K562 (cell line): ENCODE results near the gene C11orf91. TPM values are rescaled to one million over a fixed set of nuclear protein-coding genes. Genes with fewer than 3 reads are reported as not detected.
A peak's percentile ranks its signal among the peaks of the same experiment; 100 is the strongest.

Experiments
- ATAC-seq: fragments of 200-7000 bp; cut with Tn5 transposase; 3 replicates; pipeline ENCODE4 v1.9.1; 2020; ENCODE audit warnings: moderate library complexity
- BruUV-seq: library from RNA; stranded (reverse); fragments of 400-500 nt; replicated peaks from 2 replicates; lab custom pipeline; 2021; lab: Mats Ljungman, UMichigan
- CTCF ChIA-PET: fragments of 300-600 bp; formaldehyde crosslinking; extraction: SDS; loops from one replicate; lab custom pipeline; 2021; ENCODE audit warnings: low intra/inter-chr PET ratio; lab: Yijun Ruan, JAX
- POLR2A ChIA-PET: fragments of 300-600, 350-650 bp; sonication (Branson Sonifier 250); formaldehyde crosslinking; extraction: SDS; loops from one replicate; lab custom pipeline; 2021; ENCODE audit warnings: antibody characterized with exemption, inconsistent platforms; lab: Yijun Ruan, JAX
- DNase-seq, 4 experiments: peaks; one replicate each; pipeline versions ENCODE4 v3.0.0 to v3.0.0-alpha.2; 2011 to 2018; ENCODE audit warnings: low spot score in 3 of 4, mixed read lengths in 3 of 4; ENCODE audit errors: extremely low read depth in 1 of 4
- FAIRE-seq: peaks from 2 replicates; lab custom pipeline; 2011; peaks lifted over from hg19 to GRCh38; lab: Jason Lieb, UNC
- H2AFZ ChIP-seq: 2 replicates; pipeline ENCODE4 v1.6.0; 2011; ENCODE audit warnings: low read depth, low read length, control low read depth, inconsistent platforms
- H3K27ac ChIP-seq: fragments of 200-600 bp; 3 replicates; pipeline ENCODE4 v1.8.0; 2011; ENCODE audit warnings: low read depth, mild to moderate bottlenecking, control low read depth, inconsistent platforms, low read length, moderate library complexity, mixed read lengths; ENCODE audit errors: extremely low read depth
- H3K27me3 ChIP-seq, 2 experiments: fragments of 300-600 bp in 1 of 2; 2 replicates in 1 of 2; 3 replicates in 1 of 2; pipeline versions ENCODE4 v1.6.0 to v1.8.0; 2011; ENCODE audit warnings: inconsistent platforms in 2 of 2, low read length in 2 of 2, mild to moderate bottlenecking in 1 of 2, mixed read lengths in 1 of 2, moderate library complexity in 1 of 2; ENCODE audit not compliant: control insufficient read depth in 2 of 2, insufficient read depth in 2 of 2
- H3K36me3 ChIP-seq: fragments of 300-600 bp; 3 replicates; pipeline ENCODE4 v1.8.0; 2011; ENCODE audit warnings: mild to moderate bottlenecking, low read length, inconsistent platforms; ENCODE audit not compliant: control insufficient read depth, insufficient read depth
- H3K4me1 ChIP-seq, 2 experiments: fragments of 200-600 bp in 1 of 2; replicated peaks in 1 of 2; 2 replicates in 1 of 2; 3 replicates in 1 of 2; pipeline versions ENCODE4 v1.5.1 to v1.8.0; 2011; ENCODE audit warnings: inconsistent platforms in 2 of 2, low read length in 2 of 2, mild to moderate bottlenecking in 1 of 2, mixed read lengths in 1 of 2, moderate library complexity in 1 of 2; ENCODE audit not compliant: control insufficient read depth in 2 of 2, insufficient read depth in 2 of 2
- H3K4me2 ChIP-seq: 2 replicates; pipeline ENCODE4 v1.6.1; 2011; ENCODE audit warnings: low read length, control low read depth, inconsistent platforms, mixed read lengths; ENCODE audit not compliant: insufficient read depth
- H3K4me3 ChIP-seq: fragments of 200-600 bp; sonication (generic), shearing (Covaris generic); 2 replicates; pipeline ENCODE4 v1.5.1; 2016; ENCODE audit warnings: control low read depth, inconsistent platforms
- H3K79me2 ChIP-seq: fragments of 200-600 bp; 3 replicates; pipeline ENCODE4 v1.8.0; 2011; ENCODE audit warnings: low read length, inconsistent platforms; ENCODE audit not compliant: control insufficient read depth, insufficient read depth
- H3K9ac ChIP-seq, 2 experiments: 2 replicates each; pipeline versions ENCODE4 v1.6.0 to v1.6.1; 2011; ENCODE audit warnings: low read depth in 2 of 2, low read length in 2 of 2, control low read depth in 1 of 2, inconsistent platforms in 1 of 2, mild to moderate bottlenecking in 1 of 2, mixed read lengths in 1 of 2; ENCODE audit not compliant: insufficient read depth in 1 of 2
- H3K9me1 ChIP-seq: one replicate; pipeline ENCODE4 v1.6.0; 2011; ENCODE audit warnings: inconsistent platforms, mild to moderate bottlenecking, low read length, moderate library complexity; ENCODE audit not compliant: control insufficient read depth, insufficient read depth
- H3K9me3 ChIP-seq: replicated peaks from 2 replicates; pipeline ENCODE4 v1.5.1; 2011; ENCODE audit warnings: low read depth, low read length, inconsistent platforms; ENCODE audit not compliant: control insufficient read depth, insufficient read depth
- H4K20me1 ChIP-seq: replicated peaks from 2 replicates; pipeline ENCODE4 v1.6.1; 2011; ENCODE audit warnings: low read length, inconsistent platforms, mixed read lengths; ENCODE audit not compliant: control insufficient read depth, insufficient read depth
- ARID1B ChIP-seq: fragments of 450-650 bp; IDR thresholded peaks from 2 replicates; pipeline ENCODE4 v1.6.1; 2016; ENCODE audit warnings: antibody characterized with exemption, mild to moderate bottlenecking, inconsistent platforms
- RAD21 ChIP-seq, 2 experiments: fragments of 250-450 bp in 1 of 2; fragments of 450-650 bp in 1 of 2; sonication (Bioruptor Pico) in 1 of 2; formaldehyde crosslinking in 1 of 2; IDR thresholded peaks in 1 of 2; conservative IDR thresholded peaks in 1 of 2; 2 replicates each; pipeline versions ENCODE4 v1.4.0 to v1.8.0; 2020 to 2022; ENCODE audit warnings: mild to moderate bottlenecking in 2 of 2, moderate library complexity in 1 of 2
- SMARCA5 ChIP-seq: fragments of 450-650 bp; IDR thresholded peaks from 2 replicates; pipeline ENCODE4 v1.6.1; 2016
- TAF1 ChIP-seq: IDR thresholded peaks from 2 replicates; pipeline ENCODE4 v1.6.1; 2011; ENCODE audit warnings: mild to moderate bottlenecking, low read length, moderate library complexity; ENCODE audit not compliant: insufficient read depth, control insufficient read depth, severe bottlenecking; ENCODE audit errors: extremely low read depth
- WGBS: fragments of 100-300 bp; shearing (Covaris generic); methylation state at CpG from one replicate; pipeline ENCODE4 v1.1.6; 2016; ENCODE audit warnings: low coverage, mixed read lengths; ENCODE audit not compliant: insufficient coverage; ENCODE audit errors: missing lambda C conversion rate; 5-methylcytosine and 5-hydroxymethylcytosine counted together
- in situ Hi-C: fragments of 300-500 bp; cut with MboI; formaldehyde crosslinking; loops from 4 replicates; pipeline ENCODE4 v1.15.0; 2018; ENCODE audit warnings: inconsistent platforms, mixed read lengths
- intact Hi-C: fragments of 100-400 bp; cut with micrococcal nuclease; formaldehyde crosslinking; loops from 2 replicates; pipeline ENCODE4 v1.14.2; 2022
- polyA plus RNA-seq, 8 experiments: library from polyadenylated mRNA; depleted of rRNA in 4 of 8; stranded (reverse) in 5 of 8; unstranded in 3 of 8; fragments of >200 nt; fragmentation: Nextera tagmentation in 2 of 8; fragmentation: Illumina TruSeq in 1 of 8; extraction: Ambion mirVana in 2 of 8; extraction: Trizol in 1 of 8; gene quantifications; 2 replicates each; pipeline versions ENCODE4 v1.2.1 to v1.2.3, GENCODE V29; 2011 to 2014; ENCODE audit warnings: inconsistent platforms in 1 of 8, missing spikeins in 1 of 8
- total RNA-seq, 7 experiments: library from RNA; depleted of rRNA in 6 of 7; stranded (reverse); fragments of >200 nt in 6 of 7; fragmentation: Illumina TruSeq in 2 of 7; extraction: Trizol in 2 of 7; gene quantifications; 2 replicates each; pipeline versions ENCODE4 v1.2.1 to v1.2.3, GENCODE V29; 2011 to 2021; ENCODE audit warnings: low replicate concordance in 1 of 7
- TF ChIP-seq, protein P1 (sequence below), 3 experiments: IDR thresholded peaks in 2 of 3; conservative IDR thresholded peaks in 1 of 3; 2 replicates each; pipeline ENCODE4 v1.5.1; 2011 to 2012; ENCODE audit warnings: low read length in 3 of 3, mild to moderate bottlenecking in 3 of 3, control low read depth in 2 of 3, improper control_type of control experiment in 1 of 3, inconsistent platforms in 1 of 3, low read depth in 1 of 3, mixed read lengths in 1 of 3, moderate library complexity in 1 of 3; ENCODE audit not compliant: insufficient read depth in 2 of 3
- TF ChIP-seq, protein P2 (sequence below), 2 experiments: fragments of 450-650 bp; formaldehyde crosslinking in 1 of 2; IDR thresholded peaks; 2 replicates each; pipeline versions ENCODE4 v1.4.0 to v1.6.1; 2014 to 2020; ENCODE audit warnings: mild to moderate bottlenecking in 2 of 2, borderline replicate concordance in 1 of 2, low read depth in 1 of 2
- TF ChIP-seq, protein P3 (sequence below): IDR thresholded peaks from 2 replicates; pipeline ENCODE4 v1.6.1; 2016; ENCODE audit warnings: missing genetic modification characterization, missing compliant biosample characterization

The C11orf91 gene
- total and polyA plus RNA-seq, 9 of the 15 experiments (the other 6 are each of a cell fraction or from before 2014, with no cell fraction given) = not detected

DNA sequence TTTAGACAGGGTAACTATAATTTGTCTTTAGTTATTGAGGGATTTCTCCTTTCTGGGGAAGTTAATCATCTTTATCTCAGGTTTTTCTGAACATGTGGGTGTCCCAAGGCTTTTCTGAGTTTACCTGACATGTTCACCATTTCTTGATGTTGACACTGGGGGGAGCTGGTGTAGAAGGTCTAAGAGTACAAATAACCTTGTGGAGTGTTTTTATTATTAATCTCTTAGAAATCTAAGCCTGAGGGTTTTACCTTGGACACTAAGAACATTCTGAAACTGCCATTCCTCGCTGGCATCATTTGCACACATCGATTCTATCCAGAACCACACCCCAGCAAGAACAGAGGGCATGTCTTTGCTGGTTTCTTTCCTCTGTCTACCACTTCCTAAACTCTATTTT is 15.6 kb upstream of the C11orf91 start:
- POLR2A ChIA-PET = interaction anchor here (0.7 to 3.3 kb wide), 9 partner anchors 10 to 159 kb away, joined by 3 to 18 read pairs (median 5); partner anchors contain the start of gene CD59
- H3K9ac ChIP-seq = no peak overlapping the region
- ATAC-seq = peak; percentile 79

More for the DNA sequence above, 15.6 kb upstream of the C11orf91 start:
- Histone ChIP-seq H3K4me2 (no peak overlapping the region), H2AFZ (no peak overlapping the region), H4K20me1 (no peaks in the 10 kb centered on the region), H3K4me3 (no peak overlapping the region), H3K36me3 (peaks cover 83% of the 10 kb centered on the region), H3K4me1 (peaks cover 0 to 4% of the 10 kb centered on the region in 2 experiments; a peak in 3 of 5 replicates), H3K9me3 (no peaks in the 10 kb centered on the region), H3K27me3 (no peaks in the 10 kb centered on the region), H3K27ac (no peak overlapping the region), H3K9me1 (peaks cover 4% of the 10 kb centered on the region), H3K79me2 (peaks cover 18% of the 10 kb centered on the region)
- FAIRE-seq (no peak), DNase-seq (peak in 3 of 4 experiments; percentile 24 to 59 (median 27))
- intact Hi-C loops (loop anchor here (1.0 kb wide), 2 partner anchors 26 to 113 kb away; no protein-coding TSS in a partner anchor), in situ Hi-C loops (no loop called here)
- BruUV-seq = no TSS peak
- TF ChIP-seq ARID1B (no peak), RAD21 (CRISPR knock-in tag; conservative IDR thresholded peaks at IDR 0.05 in 1 of 2, IDR thresholded peaks at IDR 0.05 in 1 of 2) (peak; percentile 65 to 78), SMARCA5 (no peak), TAF1 (no peak)
- TF ChIP-seq, protein P1, sequence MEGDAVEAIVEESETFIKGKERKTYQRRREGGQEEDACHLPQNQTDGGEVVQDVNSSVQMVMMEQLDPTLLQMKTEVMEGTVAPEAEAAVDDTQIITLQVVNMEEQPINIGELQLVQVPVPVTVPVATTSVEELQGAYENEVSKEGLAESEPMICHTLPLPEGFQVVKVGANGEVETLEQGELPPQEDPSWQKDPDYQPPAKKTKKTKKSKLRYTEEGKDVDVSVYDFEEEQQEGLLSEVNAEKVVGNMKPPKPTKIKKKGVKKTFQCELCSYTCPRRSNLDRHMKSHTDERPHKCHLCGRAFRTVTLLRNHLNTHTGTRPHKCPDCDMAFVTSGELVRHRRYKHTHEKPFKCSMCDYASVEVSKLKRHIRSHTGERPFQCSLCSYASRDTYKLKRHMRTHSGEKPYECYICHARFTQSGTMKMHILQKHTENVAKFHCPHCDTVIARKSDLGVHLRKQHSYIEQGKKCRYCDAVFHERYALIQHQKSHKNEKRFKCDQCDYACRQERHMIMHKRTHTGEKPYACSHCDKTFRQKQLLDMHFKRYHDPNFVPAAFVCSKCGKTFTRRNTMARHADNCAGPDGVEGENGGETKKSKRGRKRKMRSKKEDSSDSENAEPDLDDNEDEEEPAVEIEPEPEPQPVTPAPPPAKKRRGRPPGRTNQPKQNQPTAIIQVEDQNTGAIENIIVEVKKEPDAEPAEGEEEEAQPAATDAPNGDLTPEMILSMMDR (IDR thresholded peaks at IDR 0.05 in 2 of 3, conservative IDR thresholded peaks at IDR 0.05 in 1 of 3; ENCODE audit: insufficient read depth in 2 of 3, low read depth in 1 of 3, low read length in 3 of 3) = peak; percentile 54 to 66 (median 55); a peak in 4 of 6 replicates
- TF ChIP-seq, protein P2, sequence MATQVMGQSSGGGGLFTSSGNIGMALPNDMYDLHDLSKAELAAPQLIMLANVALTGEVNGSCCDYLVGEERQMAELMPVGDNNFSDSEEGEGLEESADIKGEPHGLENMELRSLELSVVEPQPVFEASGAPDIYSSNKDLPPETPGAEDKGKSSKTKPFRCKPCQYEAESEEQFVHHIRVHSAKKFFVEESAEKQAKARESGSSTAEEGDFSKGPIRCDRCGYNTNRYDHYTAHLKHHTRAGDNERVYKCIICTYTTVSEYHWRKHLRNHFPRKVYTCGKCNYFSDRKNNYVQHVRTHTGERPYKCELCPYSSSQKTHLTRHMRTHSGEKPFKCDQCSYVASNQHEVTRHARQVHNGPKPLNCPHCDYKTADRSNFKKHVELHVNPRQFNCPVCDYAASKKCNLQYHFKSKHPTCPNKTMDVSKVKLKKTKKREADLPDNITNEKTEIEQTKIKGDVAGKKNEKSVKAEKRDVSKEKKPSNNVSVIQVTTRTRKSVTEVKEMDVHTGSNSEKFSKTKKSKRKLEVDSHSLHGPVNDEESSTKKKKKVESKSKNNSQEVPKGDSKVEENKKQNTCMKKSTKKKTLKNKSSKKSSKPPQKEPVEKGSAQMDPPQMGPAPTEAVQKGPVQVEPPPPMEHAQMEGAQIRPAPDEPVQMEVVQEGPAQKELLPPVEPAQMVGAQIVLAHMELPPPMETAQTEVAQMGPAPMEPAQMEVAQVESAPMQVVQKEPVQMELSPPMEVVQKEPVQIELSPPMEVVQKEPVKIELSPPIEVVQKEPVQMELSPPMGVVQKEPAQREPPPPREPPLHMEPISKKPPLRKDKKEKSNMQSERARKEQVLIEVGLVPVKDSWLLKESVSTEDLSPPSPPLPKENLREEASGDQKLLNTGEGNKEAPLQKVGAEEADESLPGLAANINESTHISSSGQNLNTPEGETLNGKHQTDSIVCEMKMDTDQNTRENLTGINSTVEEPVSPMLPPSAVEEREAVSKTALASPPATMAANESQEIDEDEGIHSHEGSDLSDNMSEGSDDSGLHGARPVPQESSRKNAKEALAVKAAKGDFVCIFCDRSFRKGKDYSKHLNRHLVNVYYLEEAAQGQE (IDR thresholded peaks at IDR 0.05; ENCODE audit: borderline replicate concordance) = peak; percentile 59; the same call in 1 of the 2 replicates
- TF ChIP-seq, protein P2 (CRISPR knock-in tag; IDR thresholded peaks at IDR 0.05; ENCODE audit: low read depth) = no peak
- TF ChIP-seq, protein P3, sequence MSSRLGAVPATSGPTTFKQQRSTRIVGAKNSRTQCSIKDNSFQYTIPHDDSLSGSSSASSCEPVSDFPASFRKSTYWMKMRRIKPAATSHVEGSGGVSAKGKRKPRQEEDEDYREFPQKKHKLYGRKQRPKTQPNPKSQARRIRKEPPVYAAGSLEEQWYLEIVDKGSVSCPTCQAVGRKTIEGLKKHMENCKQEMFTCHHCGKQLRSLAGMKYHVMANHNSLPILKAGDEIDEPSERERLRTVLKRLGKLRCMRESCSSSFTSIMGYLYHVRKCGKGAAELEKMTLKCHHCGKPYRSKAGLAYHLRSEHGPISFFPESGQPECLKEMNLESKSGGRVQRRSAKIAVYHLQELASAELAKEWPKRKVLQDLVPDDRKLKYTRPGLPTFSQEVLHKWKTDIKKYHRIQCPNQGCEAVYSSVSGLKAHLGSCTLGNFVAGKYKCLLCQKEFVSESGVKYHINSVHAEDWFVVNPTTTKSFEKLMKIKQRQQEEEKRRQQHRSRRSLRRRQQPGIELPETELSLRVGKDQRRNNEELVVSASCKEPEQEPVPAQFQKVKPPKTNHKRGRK (tag) = 0 out of 2 replicates have a peak, but pooled peaks have one; percentile 32
- 73% methylated on average over 2 of the region's 2 CpGs for WGBS
- CTCF ChIA-PET = interaction anchor here (1.2 to 2.6 kb wide), 4 partner anchors 20 to 113 kb away, joined by 3 to 19 read pairs (median 8); partner anchors contain the start of gene CD59
